HCT116 (cell line): Measurements from ENCODE around the gene UBE2G2. TPM values are rescaled to one million over a fixed set of nuclear protein-coding genes. Genes with fewer than 3 reads are reported as not detected.

Experiments used
- ATAC-seq: fragments of 200-7000 bp; cut with Tn5 transposase; 2 replicates; pipeline ENCODE4 v1.9.1; 2020; ENCODE audit warnings: mild to moderate bottlenecking, moderate library complexity
- BruUV-seq: library from RNA; stranded (reverse); fragments of 400-500 nt; replicated peaks from 2 replicates; lab custom pipeline; 2021; lab: Mats Ljungman, UMichigan
- CTCF ChIA-PET: fragments of 300-600 bp; sonication (Branson Sonifier 250); formaldehyde crosslinking; loops from one replicate; lab custom pipeline; 2021; ENCODE audit warnings: antibody characterized with exemption; lab: Charles Lee
- POLR2A ChIA-PET: fragments of 300-600, 350-600 bp; sonication (Branson Sonifier 250); formaldehyde crosslinking; loops from one replicate; lab custom pipeline; 2021; ENCODE audit warnings: antibody characterized with exemption; lab: Charles Lee
- RAD21 ChIA-PET, 2 experiments: fragments of 300-600 bp; sonication (Branson Sonifier 250); formaldehyde crosslinking; loops; one replicate each; lab custom pipeline; 2023; ENCODE audit warnings: low total read pairs in 2 of 2; ENCODE audit not compliant: uncharacterized antibody in 2 of 2, unreplicated experiment in 2 of 2, low non-redundant PET in 1 of 2; lab: Charles Lee
- DNase-seq: peaks from one replicate; pipeline ENCODE4 v3.0.0-alpha.2; 2010; ENCODE audit warnings: low read depth, low spot score
- H2AFZ ChIP-seq: fragments of 200-600 bp; shearing (Covaris generic), sonication (generic); 2 replicates; pipeline ENCODE4 v1.6.1; 2017; ENCODE audit warnings: low read depth, mixed run types, mixed read lengths, antibody characterized with exemption, low read length; ENCODE audit not compliant: poor library complexity, severe bottlenecking
- H3K27ac ChIP-seq: 2 replicates; pipeline ENCODE4 v1.5.1; 2012; ENCODE audit warnings: low read depth, low read length
- H3K27me3 ChIP-seq: fragments of 200-600 bp; sonication (generic); 2 replicates; pipeline ENCODE4 v1.6.1; 2016; ENCODE audit warnings: mixed run types, low read length, mixed read lengths; ENCODE audit not compliant: insufficient read depth
- H3K36me3 ChIP-seq, 2 experiments: fragments of 200-500 bp in 1 of 2; fragments of 200-600 bp in 1 of 2; sonication (Bioruptor generic) in 1 of 2; sonication (generic) in 1 of 2; 2 replicates each; pipeline versions ENCODE4 v1.5.1 to v1.6.1; 2014 to 2016; ENCODE audit warnings: low read length in 2 of 2, inconsistent platforms in 1 of 2, mixed read lengths in 1 of 2, mixed run types in 1 of 2; ENCODE audit not compliant: insufficient read depth in 2 of 2, control insufficient read depth in 1 of 2
- H3K4me1 ChIP-seq, 2 experiments: fragments of 200-600 bp in 1 of 2; sonication (generic) in 1 of 2; 2 replicates each; pipeline versions ENCODE4 v1.5.1 to v1.6.1; 2012 to 2017; ENCODE audit warnings: low read length in 2 of 2, inconsistent platforms in 1 of 2, mild to moderate bottlenecking in 1 of 2, mixed read lengths in 1 of 2, mixed run types in 1 of 2, moderate library complexity in 1 of 2; ENCODE audit not compliant: insufficient read depth in 2 of 2, control insufficient read depth in 1 of 2
- H3K4me2 ChIP-seq: fragments of 200-600 bp; sonication (generic); 2 replicates; pipeline ENCODE4 v1.6.1; 2017; ENCODE audit warnings: mixed run types, low read length, mixed read lengths
- H3K4me3 ChIP-seq, 2 experiments: fragments of 200-600 bp in 1 of 2; sonication (generic) in 1 of 2; replicated peaks in 1 of 2; 2 replicates each; pipeline ENCODE4 v1.5.1; 2011 to 2016; ENCODE audit warnings: low read length in 2 of 2, control low read depth in 1 of 2, low read depth in 1 of 2, mild to moderate bottlenecking in 1 of 2, mixed read lengths in 1 of 2, mixed run types in 1 of 2
- H3K79me2 ChIP-seq: fragments of 200-600 bp; sonication (generic); 2 replicates; pipeline ENCODE4 v1.6.1; 2017; ENCODE audit warnings: mild to moderate bottlenecking, mixed run types, low read length, moderate library complexity, mixed read lengths; ENCODE audit not compliant: insufficient read depth
- H3K9ac ChIP-seq: fragments of 200-600 bp; sonication (generic); 2 replicates; pipeline ENCODE4 v1.6.1; 2016; ENCODE audit warnings: low read length, mixed read lengths
- H3K9me2 ChIP-seq: fragments of 200-600 bp; sonication (generic), shearing (Covaris generic); 2 replicates; pipeline ENCODE4 v1.6.1; 2017; ENCODE audit warnings: mixed run types, mild to moderate bottlenecking, moderate library complexity; ENCODE audit not compliant: insufficient read depth
- H3K9me3 ChIP-seq, 2 experiments: fragments of 200-500 bp in 1 of 2; fragments of 200-600 bp in 1 of 2; sonication (Bioruptor generic) in 1 of 2; sonication (generic) in 1 of 2; 2 replicates each; pipeline ENCODE4 v1.6.1; 2014 to 2017; ENCODE audit warnings: low read length in 2 of 2, mixed read lengths in 2 of 2, inconsistent platforms in 1 of 2, low read depth in 1 of 2, mild to moderate bottlenecking in 1 of 2, mixed run types in 1 of 2, moderate library complexity in 1 of 2; ENCODE audit not compliant: control insufficient read depth in 1 of 2, insufficient read depth in 1 of 2
- H4K20me1 ChIP-seq: fragments of 200-600 bp; sonication (generic), shearing (Covaris generic); 2 replicates; pipeline ENCODE4 v1.6.1; 2017; ENCODE audit warnings: mixed run types, mild to moderate bottlenecking, moderate library complexity; ENCODE audit not compliant: insufficient read depth
- ATF3 ChIP-seq: IDR thresholded peaks from 2 replicates; pipeline ENCODE4 v1.6.1; 2012
- CEBPB ChIP-seq: IDR thresholded peaks from 2 replicates; pipeline ENCODE4 v1.6.1; 2012; ENCODE audit warnings: low read depth
- CTCF ChIP-seq, 3 experiments: fragments of 200-600 bp in 1 of 3; sonication (generic) in 1 of 3; IDR thresholded peaks in 2 of 3; conservative IDR thresholded peaks in 1 of 3; 2 replicates each; pipeline ENCODE4 v1.5.1; 2012 to 2017; ENCODE audit warnings: low read depth in 2 of 3, low read length in 2 of 3, antibody characterized with exemption in 1 of 3, borderline replicate concordance in 1 of 3, control low read depth in 1 of 3, mild to moderate bottlenecking in 1 of 3, mixed read lengths in 1 of 3, mixed run types in 1 of 3, moderate library complexity in 1 of 3; ENCODE audit not compliant: insufficient read depth in 1 of 3
- EGR1 ChIP-seq: IDR thresholded peaks from 2 replicates; pipeline ENCODE4 v1.6.1; 2012; ENCODE audit warnings: low read depth
- EZH2 ChIP-seq: fragments of 200-600 bp; sonication (generic); IDR thresholded peaks from 2 replicates; pipeline ENCODE4 v1.6.1; 2017; ENCODE audit warnings: antibody characterized with exemption, mixed run types
- FOSL1 ChIP-seq: IDR thresholded peaks from 2 replicates; pipeline ENCODE4 v1.6.1; 2012; ENCODE audit warnings: low read depth
- JUND ChIP-seq: IDR thresholded peaks from 2 replicates; pipeline ENCODE4 v1.6.1; 2012
- MAX ChIP-seq: IDR thresholded peaks from 2 replicates; pipeline ENCODE4 v1.6.1; 2012
- POLR2A ChIP-seq: IDR thresholded peaks from 2 replicates; pipeline ENCODE4 v1.7.0; 2011; ENCODE audit warnings: borderline replicate concordance; ENCODE audit not compliant: insufficient read depth, insufficient read length; ENCODE audit errors: extremely low read depth
- POLR2AphosphoS5 ChIP-seq: IDR thresholded peaks from 2 replicates; pipeline ENCODE4 v1.6.1; 2011; ENCODE audit warnings: mild to moderate bottlenecking, low read depth, low read length, moderate library complexity
- RAD21 ChIP-seq: IDR thresholded peaks from 2 replicates; pipeline ENCODE4 v1.6.1; 2012; ENCODE audit warnings: low read depth, mild to moderate bottlenecking
- REST ChIP-seq: IDR thresholded peaks from 2 replicates; pipeline ENCODE4 v1.6.1; 2012; ENCODE audit warnings: low read depth
- SIN3A ChIP-seq: IDR thresholded peaks from 2 replicates; pipeline ENCODE4 v1.6.1; 2012; ENCODE audit warnings: low read depth
- SRF ChIP-seq: IDR thresholded peaks from 2 replicates; pipeline ENCODE4 v1.6.1; 2012; ENCODE audit warnings: low read depth
- TCF7L2 ChIP-seq: IDR thresholded peaks from 2 replicates; pipeline ENCODE4 v1.7.0; 2011; ENCODE audit warnings: borderline replicate concordance, inconsistent platforms; ENCODE audit not compliant: insufficient read depth, insufficient read length; ENCODE audit errors: extremely low read depth
- YY1 ChIP-seq: IDR thresholded peaks from 2 replicates; pipeline ENCODE4 v1.6.1; 2011; ENCODE audit warnings: low read length, low read depth, moderate library complexity, mild to moderate bottlenecking; ENCODE audit not compliant: insufficient replicate concordance; ENCODE audit errors: extremely low read depth
- ZBTB33 ChIP-seq: IDR thresholded peaks from 2 replicates; pipeline ENCODE4 v1.6.1; 2011; ENCODE audit warnings: mild to moderate bottlenecking, low read length, moderate library complexity; ENCODE audit not compliant: insufficient replicate concordance; ENCODE audit errors: extremely low read depth
- ZFX ChIP-seq: fragments of 450-650 bp; IDR thresholded peaks from 2 replicates; pipeline ENCODE4 v1.6.1; 2017
- ZNF274 ChIP-seq: fragments of 200-500 bp; sonication (Bioruptor generic); IDR thresholded peaks from 2 replicates; pipeline ENCODE4 v1.6.1; 2014; ENCODE audit warnings: mild to moderate bottlenecking, low read depth, low read length, inconsistent platforms
- intact Hi-C: fragments of 100-400 bp; cut with micrococcal nuclease; formaldehyde crosslinking; loops from 2 replicates; pipeline ENCODE4 v1.10.0; 2022
- total RNA-seq: library from RNA; stranded (reverse); gene quantifications from one replicate; pipeline ENCODE4 v1.2.1, GENCODE V29; 2021; ENCODE audit not compliant: unreplicated experiment

Gene UBE2G2
- total RNA-seq, 1 experiment from 2014 or later = 86.5 TPM

- no peaks in the 10 kb centered on the region for H3K9me3 ChIP-seq
- H3K79me2 ChIP-seq = no peaks in the 10 kb centered on the region
- no peak overlapping the region for H3K9ac ChIP-seq
- H4K20me1 ChIP-seq = no peaks in the 10 kb centered on the region
- peaks cover 2 to 10% of the 10 kb centered on the region in 2 experiments; a peak in 1 of 4 replicates for H3K4me1 ChIP-seq
- POLR2A ChIA-PET = no interaction called here
- H3K4me2 ChIP-seq = no peak overlapping the region
- ATAC-seq (no peak), DNase-seq (no peak)
- H3K27ac ChIP-seq = no peak overlapping the region
- CTCF ChIA-PET = no interaction called here
- intact Hi-C loops = no loop called here
- no peak overlapping the region for H2AFZ ChIP-seq
- H3K36me3 ChIP-seq = no peaks in the 10 kb centered on the region
- no peaks in the 10 kb centered on the region for H3K9me2 ChIP-seq
- RAD21 ChIA-PET = no interaction called here
- H3K27me3 ChIP-seq = no peaks in the 10 kb centered on the region
- H3K4me3 ChIP-seq = no peak overlapping the region
- TF ChIP-seq RAD21 = no peak
- TF ChIP-seq MAX = no peak
- no peak for TF ChIP-seq SIN3A
- no peak for TF ChIP-seq TCF7L2
- no peak for TF ChIP-seq FOSL1
- TF ChIP-seq ZNF274 = no peak
- TF ChIP-seq POLR2AphosphoS5 = no peak
- no peak for TF ChIP-seq ATF3
- TF ChIP-seq ZBTB33 = no peak
- TF ChIP-seq REST = no peak
- TF ChIP-seq JUND = no peak
- TF ChIP-seq SRF = no peak
- no peak for TF ChIP-seq EGR1
- TF ChIP-seq CEBPB = no peak
- TF ChIP-seq EZH2 = no peak
- no peak for TF ChIP-seq CTCF (IDR thresholded peaks at IDR 0.05 in 2 of 3, conservative IDR thresholded peaks at IDR 0.05 in 1 of 3; ENCODE audit: borderline replicate concordance in 1 of 3, insufficient read depth in 1 of 3, low read depth in 2 of 3, low read length in 2 of 3)
- no peak for TF ChIP-seq ZFX
- no peak for TF ChIP-seq YY1
- no peak for TF ChIP-seq POLR2A
- no TSS peak for BruUV-seq
These were observed 34.0 kb upstream of the UBE2G2 start for GRCh38 chr21:44835647-44835973.
